ENCODE measurements around the gene S100PBP.

The S100PBP gene

DNA sequence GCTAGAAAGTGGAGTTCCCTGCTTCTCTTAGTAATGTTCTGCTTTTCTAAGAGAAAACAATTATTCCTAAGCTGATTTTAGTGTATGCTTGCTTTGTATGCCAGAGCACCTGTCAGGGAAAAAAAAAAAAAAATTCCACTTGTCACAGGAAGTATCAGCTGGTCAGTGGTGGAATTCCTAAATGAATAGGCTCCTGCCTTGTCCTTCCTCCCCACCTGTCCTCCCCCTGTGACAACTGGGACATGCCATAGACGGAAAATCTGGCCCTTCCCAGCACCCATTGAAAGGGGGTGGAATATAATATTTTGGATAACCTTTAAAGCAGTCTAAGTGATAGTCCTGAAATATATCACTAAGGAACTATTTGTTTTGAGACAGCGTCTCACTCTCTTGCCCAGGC lies 42.5 kb downstream of the S100PBP start:
- WGBS: 100% methylated on average over 1 of the region's 2 CpGs
- Histone ChIP-seq H3K23ac (ENCODE audit: low read length in 2 of 2) (no peak overlapping the region), H3K4me3 (ENCODE audit: insufficient read depth in 1 of 2, low read depth in 1 of 2, low read length in 2 of 2) (no peak overlapping the region)

DNA sequence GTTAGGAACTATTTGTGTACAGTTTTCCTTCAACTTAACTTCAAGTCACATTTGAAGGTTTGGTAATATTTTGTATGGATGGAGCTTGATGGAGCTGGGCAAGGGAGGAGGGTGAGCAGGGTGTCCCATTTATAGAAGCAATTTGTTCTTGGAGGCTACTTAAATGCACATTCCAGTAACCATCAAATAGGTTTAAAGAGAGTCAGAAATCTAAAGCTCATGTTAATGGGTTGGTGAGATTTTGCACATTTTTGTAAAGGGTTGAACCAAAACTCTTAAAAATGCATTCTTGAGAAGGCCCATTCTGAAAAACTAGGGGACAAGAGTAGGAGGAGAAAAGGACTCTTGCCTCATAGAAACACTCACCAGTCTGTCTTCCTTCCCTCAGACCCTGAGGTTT lies 43.1 kb downstream of the S100PBP start:
- Histone ChIP-seq H3K23ac (ENCODE audit: low read length in 2 of 2) (no peak overlapping the region), H3K4me1 (ENCODE audit: control insufficient read depth, insufficient read depth, low read depth, low read length) (peaks cover 5% of the 10 kb centered on the region), H3K18ac (ENCODE audit: low read depth in 1 of 2, low read length in 2 of 2) (no peak overlapping the region), H2BK12ac (ENCODE audit: low read length in 2 of 2) (no peak overlapping the region), H2AFZ (ENCODE audit: low read depth, low read length) (no peak overlapping the region), H3K27ac (ENCODE audit: low read length, poor library complexity, severe bottlenecking) (no peak overlapping the region), H3K4ac (ENCODE audit: low read depth in 1 of 2, low read length in 2 of 2) (no peak overlapping the region), H3K14ac (ENCODE audit: low read length in 2 of 2) (no peak overlapping the region), H2BK120ac (ENCODE audit: low read depth, low read length) (no peak overlapping the region), H4K91ac (ENCODE audit: low read length) (no peak overlapping the region), H3K27me3 (ENCODE audit: control insufficient read depth in 1 of 2, insufficient read depth in 1 of 2, low read length in 2 of 2) (no peaks in the 10 kb centered on the region), H2AK5ac (ENCODE audit: low read length, severe bottlenecking) (no peak overlapping the region), H3K79me1 (replicated peaks; ENCODE audit: low read length, poor library complexity, severe bottlenecking) (peaks cover 6% of the 10 kb centered on the region), H2BK5ac (ENCODE audit: low read depth, low read length, poor library complexity, severe bottlenecking) (no peak overlapping the region), H4K8ac (ENCODE audit: low read length) (no peak overlapping the region), H3K4me2 (ENCODE audit: low read length, poor library complexity, severe bottlenecking) (no peak overlapping the region), H3K9me3 (ENCODE audit: control insufficient read depth, low read length) (no peaks in the 10 kb centered on the region), H3K9ac (ENCODE audit: low read length) (no peak overlapping the region), H3K4me3 (ENCODE audit: insufficient read depth in 1 of 2, low read depth in 1 of 2, low read length in 2 of 2) (no peak overlapping the region), H3K36me3 (ENCODE audit: control insufficient read depth in 1 of 2, insufficient read depth in 2 of 2, low read depth in 1 of 2, low read length in 2 of 2) (peaks cover 20 to 67% of the 10 kb centered on the region in 2 experiments), H2BK15ac (ENCODE audit: low read depth, poor library complexity, severe bottlenecking) (no peak overlapping the region)
- DNase-seq: no peak

More for the DNA sequence above, 42.5 kb downstream of the S100PBP start:
- Histone ChIP-seq H3K14ac (ENCODE audit: low read length in 2 of 2) (no peak overlapping the region), H3K4me1 (ENCODE audit: control insufficient read depth, insufficient read depth, low read depth, low read length) (peaks cover 5% of the 10 kb centered on the region), H3K27me3 (ENCODE audit: control insufficient read depth in 1 of 2, insufficient read depth in 1 of 2, low read length in 2 of 2) (no peaks in the 10 kb centered on the region), H2BK5ac (ENCODE audit: low read depth, low read length, poor library complexity, severe bottlenecking) (no peak overlapping the region), H3K4me2 (ENCODE audit: low read length, poor library complexity, severe bottlenecking) (no peak overlapping the region), H3K9ac (ENCODE audit: low read length) (no peak overlapping the region), H2BK12ac (ENCODE audit: low read length in 2 of 2) (no peak overlapping the region), H4K8ac (ENCODE audit: low read length) (no peak overlapping the region), H3K27ac (ENCODE audit: low read length, poor library complexity, severe bottlenecking) (no peak overlapping the region), H3K4ac (ENCODE audit: low read depth in 1 of 2, low read length in 2 of 2) (no peak overlapping the region), H2BK120ac (ENCODE audit: low read depth, low read length) (no peak overlapping the region), H2BK15ac (ENCODE audit: low read depth, poor library complexity, severe bottlenecking) (no peak overlapping the region), H4K91ac (ENCODE audit: low read length) (no peak overlapping the region), H2AFZ (ENCODE audit: low read depth, low read length) (no peak overlapping the region), H3K36me3 (ENCODE audit: control insufficient read depth in 1 of 2, insufficient read depth in 2 of 2, low read depth in 1 of 2, low read length in 2 of 2) (peaks cover 20 to 73% of the 10 kb centered on the region in 2 experiments), H3K79me1 (replicated peaks; ENCODE audit: low read length, poor library complexity, severe bottlenecking) (peaks cover 6% of the 10 kb centered on the region), H3K18ac (ENCODE audit: low read depth in 1 of 2, low read length in 2 of 2) (no peak overlapping the region), H2AK5ac (ENCODE audit: low read length, severe bottlenecking) (no peak overlapping the region), H3K9me3 (ENCODE audit: control insufficient read depth, low read length) (no peaks in the 10 kb centered on the region)
- no peak for DNase-seq

DNA sequence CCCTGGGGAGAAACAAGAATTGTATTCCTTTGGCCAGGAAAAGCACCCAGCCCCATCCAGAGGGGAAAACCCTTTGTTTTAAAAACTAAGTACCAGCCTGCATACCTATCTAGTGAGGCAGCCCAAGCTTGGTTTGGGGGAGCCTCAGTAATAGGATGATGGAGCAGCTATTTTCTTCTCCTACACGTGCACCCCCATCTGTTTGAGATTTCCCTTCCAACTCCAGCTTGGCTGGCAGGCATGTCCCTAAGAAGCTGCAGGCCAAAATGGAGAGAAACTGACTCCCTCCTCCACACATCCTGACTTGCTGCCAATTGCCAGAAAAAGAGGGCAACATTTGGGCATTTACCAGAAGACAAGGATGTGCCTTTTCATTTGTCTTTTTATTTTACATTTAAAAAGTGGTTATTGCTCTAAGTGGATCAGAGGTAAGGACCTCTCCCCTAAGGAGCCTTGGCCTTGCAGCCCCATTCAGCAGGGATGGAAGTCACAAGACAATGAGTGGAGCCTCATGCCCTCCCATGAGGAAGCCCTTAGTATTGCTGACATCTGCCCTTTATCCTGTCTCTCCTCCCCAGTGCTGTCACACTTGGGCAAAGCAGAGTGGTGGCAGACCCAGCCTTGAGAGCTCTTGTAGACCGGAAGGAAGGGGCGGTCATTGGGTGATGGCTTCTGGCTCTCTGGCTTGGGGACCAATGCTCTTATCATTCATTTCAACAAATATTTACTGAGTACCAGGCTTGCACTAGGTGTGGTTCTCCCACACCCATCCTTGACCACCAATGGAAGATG lies 44.6 kb downstream of the S100PBP start:
- Histone ChIP-seq H3K4me1 (ENCODE audit: control insufficient read depth, insufficient read depth, low read depth, low read length) (peaks cover 5% of the 10 kb centered on the region), H3K9ac (ENCODE audit: low read length) (no peak overlapping the region), H2BK120ac (ENCODE audit: low read depth, low read length) (no peak overlapping the region), H3K4me2 (ENCODE audit: low read length, poor library complexity, severe bottlenecking) (no peak overlapping the region), H3K4me3 (ENCODE audit: insufficient read depth in 1 of 2, low read depth in 1 of 2, low read length in 2 of 2) (no peak overlapping the region), H3K14ac (ENCODE audit: low read length in 2 of 2) (no peak overlapping the region), H3K9me3 (ENCODE audit: control insufficient read depth, low read length) (no peaks in the 10 kb centered on the region), H4K8ac (ENCODE audit: low read length) (no peak overlapping the region), H3K27ac (ENCODE audit: low read length, poor library complexity, severe bottlenecking) (no peak overlapping the region), H4K91ac (ENCODE audit: low read length) (no peak overlapping the region), H3K4ac (ENCODE audit: low read depth in 1 of 2, low read length in 2 of 2) (no peak overlapping the region), H3K23ac (ENCODE audit: low read length in 2 of 2) (no peak overlapping the region), H3K79me1 (replicated peaks; ENCODE audit: low read length, poor library complexity, severe bottlenecking) (peaks cover 2% of the 10 kb centered on the region), H3K18ac (ENCODE audit: low read depth in 1 of 2, low read length in 2 of 2) (no peak overlapping the region), H3K36me3 (ENCODE audit: control insufficient read depth in 1 of 2, insufficient read depth in 2 of 2, low read depth in 1 of 2, low read length in 2 of 2) (peaks cover 17 to 51% of the 10 kb centered on the region in 2 experiments), H2BK5ac (ENCODE audit: low read depth, low read length, poor library complexity, severe bottlenecking) (no peak overlapping the region), H2AFZ (ENCODE audit: low read depth, low read length) (no peak overlapping the region), H2BK15ac (ENCODE audit: low read depth, poor library complexity, severe bottlenecking) (no peak overlapping the region), H2AK5ac (ENCODE audit: low read length, severe bottlenecking) (no peak overlapping the region), H3K27me3 (ENCODE audit: control insufficient read depth in 1 of 2, insufficient read depth in 1 of 2, low read length in 2 of 2) (no peaks in the 10 kb centered on the region), H2BK12ac (ENCODE audit: low read length in 2 of 2) (no peak overlapping the region)
- 89% methylated on average over 3 of the region's 3 CpGs for WGBS
- DNase-seq: no peak

DNA sequence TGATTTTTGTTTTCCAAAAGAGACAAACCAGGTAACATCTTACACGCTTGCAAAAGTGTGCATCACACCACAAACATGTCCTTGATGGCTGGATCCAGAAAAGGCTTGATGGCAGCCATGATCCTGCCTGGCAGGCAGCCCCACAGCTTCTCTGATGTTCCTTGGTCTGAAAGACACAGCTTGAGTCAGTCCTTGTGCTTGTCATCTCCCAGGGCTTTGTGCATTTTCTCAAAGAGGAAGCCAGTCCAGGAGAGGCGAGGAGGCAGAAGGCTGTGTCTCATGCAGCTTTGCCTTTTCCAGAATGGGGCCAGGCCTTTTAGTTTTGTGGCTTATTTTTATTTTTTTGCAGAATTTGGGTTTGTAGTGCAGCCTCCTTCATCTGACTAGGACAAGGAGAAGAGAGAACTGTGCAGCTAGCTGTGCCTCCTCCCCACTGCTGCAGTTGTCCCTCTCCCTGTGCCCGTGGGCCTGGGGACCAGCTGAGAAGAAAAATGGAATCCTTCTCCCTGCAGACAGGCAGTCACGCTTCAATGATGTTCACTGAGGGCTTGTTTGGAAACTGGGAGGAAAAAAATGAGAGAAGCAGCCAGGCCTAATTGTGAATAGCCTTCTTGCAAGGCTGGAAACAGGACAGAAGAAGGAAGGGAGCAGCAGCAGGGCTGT lies 45.9 kb downstream of the S100PBP start:
- H3K18ac ChIP-seq (ENCODE audit: low read depth in 1 of 2, low read length in 2 of 2): no peak overlapping the region
- no peak overlapping the region for H2AK5ac ChIP-seq (ENCODE audit: low read length, severe bottlenecking)
- peaks cover 25 to 39% of the 10 kb centered on the region in 2 experiments for H3K36me3 ChIP-seq (ENCODE audit: control insufficient read depth in 1 of 2, insufficient read depth in 2 of 2, low read depth in 1 of 2, low read length in 2 of 2)
- 86% methylated on average over 4 of the region's 4 CpGs for WGBS
- no peak overlapping the region for H3K4ac ChIP-seq (ENCODE audit: low read depth in 1 of 2, low read length in 2 of 2)
- no peak overlapping the region for H3K14ac ChIP-seq (ENCODE audit: low read length in 2 of 2)
- no peak for DNase-seq
- peaks cover 5% of the 10 kb centered on the region for H3K4me1 ChIP-seq (ENCODE audit: control insufficient read depth, insufficient read depth, low read depth, low read length)
- no peak overlapping the region for H4K8ac ChIP-seq (ENCODE audit: low read length)
- H2BK5ac ChIP-seq (ENCODE audit: low read depth, low read length, poor library complexity, severe bottlenecking): no peak overlapping the region
- no peaks in the 10 kb centered on the region for H3K9me3 ChIP-seq (ENCODE audit: control insufficient read depth, low read length)
- no peak overlapping the region for H2BK12ac ChIP-seq (ENCODE audit: low read length in 2 of 2)
- H3K79me1 ChIP-seq (replicated peaks; ENCODE audit: low read length, poor library complexity, severe bottlenecking): no peaks in the 10 kb centered on the region
- H2AFZ ChIP-seq (ENCODE audit: low read depth, low read length): no peak overlapping the region
- H3K4me2 ChIP-seq (ENCODE audit: low read length, poor library complexity, severe bottlenecking): no peak overlapping the region
- no peak overlapping the region for H3K27ac ChIP-seq (ENCODE audit: low read length, poor library complexity, severe bottlenecking)
- H3K4me3 ChIP-seq (ENCODE audit: insufficient read depth in 1 of 2, low read depth in 1 of 2, low read length in 2 of 2): no peak overlapping the region
- H3K27me3 ChIP-seq (ENCODE audit: control insufficient read depth in 1 of 2, insufficient read depth in 1 of 2, low read length in 2 of 2): no peaks in the 10 kb centered on the region
- H2BK15ac ChIP-seq (ENCODE audit: low read depth, poor library complexity, severe bottlenecking): no peak overlapping the region
- no peak overlapping the region for H3K23ac ChIP-seq (ENCODE audit: low read length in 2 of 2)
- no peak overlapping the region for H4K91ac ChIP-seq (ENCODE audit: low read length)
- H3K9ac ChIP-seq (ENCODE audit: low read length): no peak overlapping the region
- no peak overlapping the region for H2BK120ac ChIP-seq (ENCODE audit: low read depth, low read length)
